GM23338 (cell line): ENCODE measurements around the gene OST4. TPM values are rescaled to one million over a fixed set of nuclear protein-coding genes. Genes with fewer than 3 reads are reported as not detected.
A peak's percentile ranks its signal among the peaks of the same experiment; 100 is the strongest.

Source experiments
- ATAC-seq: fragments of 200-7000 bp; cut with Tn5 transposase; 3 replicates; pipeline ENCODE4 v1.9.1; 2020
- DNase-seq: peaks from one replicate; pipeline ENCODE4 v3.0.0-alpha.2; 2015; ENCODE audit warnings: low spot score
- H2AFZ ChIP-seq: fragments of 200-600 bp; sonication (generic); 2 replicates; pipeline ENCODE4 v1.8.0; 2016; ENCODE audit warnings: antibody characterized with exemption, mild to moderate bottlenecking, moderate library complexity
- H3F3A ChIP-seq: fragments of 200-600 bp; sonication (generic); replicated peaks from 2 replicates; pipeline ENCODE4 v1.8.0; 2017; ENCODE audit warnings: antibody characterized with exemption, mixed run types, low read depth
- H3K27ac ChIP-seq: fragments of 200-600 bp; sonication (generic); 2 replicates; pipeline ENCODE4 v1.6.1; 2016; ENCODE audit warnings: low read depth
- H3K27me3 ChIP-seq: fragments of 200-600 bp; sonication (generic); 2 replicates; pipeline ENCODE4 v1.8.0; 2016; ENCODE audit warnings: mild to moderate bottlenecking, mixed run types, moderate library complexity; ENCODE audit not compliant: insufficient read depth
- H3K36me3 ChIP-seq: fragments of 200-600 bp; sonication (generic); 2 replicates; pipeline ENCODE4 v1.8.0; 2016; ENCODE audit warnings: mild to moderate bottlenecking; ENCODE audit not compliant: insufficient read depth
- H3K4me1 ChIP-seq: fragments of 200-600 bp; sonication (generic); 2 replicates; pipeline ENCODE4 v1.8.0; 2016; ENCODE audit warnings: mild to moderate bottlenecking, moderate library complexity; ENCODE audit not compliant: insufficient read depth
- H3K4me2 ChIP-seq: fragments of 200-600 bp; sonication (generic); 2 replicates; pipeline ENCODE4 v1.7.1; 2017; ENCODE audit warnings: mixed run types
- H3K4me3 ChIP-seq: fragments of 200-600 bp; sonication (generic); 2 replicates; pipeline ENCODE4 v1.6.1; 2016; ENCODE audit warnings: mixed run types
- H3K79me2 ChIP-seq: fragments of 200-600 bp; sonication (generic); replicated peaks from 2 replicates; pipeline ENCODE4 v1.8.0; 2017; ENCODE audit warnings: mild to moderate bottlenecking; ENCODE audit not compliant: insufficient read depth
- H3K9me2 ChIP-seq: fragments of 200-600 bp; sonication (generic); 2 replicates; pipeline ENCODE4 v1.8.0; 2017; ENCODE audit not compliant: insufficient read depth
- H4K20me1 ChIP-seq: fragments of 200-600 bp; sonication (generic); replicated peaks from 2 replicates; pipeline ENCODE4 v1.8.0; 2017; ENCODE audit warnings: mild to moderate bottlenecking; ENCODE audit not compliant: insufficient read depth
- H3K27ac Mint-ChIP-seq: 2 replicates; pipeline ENCODE4 v1.8.0; 2020; ENCODE audit warnings: inconsistent platforms, mild to moderate bottlenecking, moderate library complexity, mixed read lengths
- H3K27me3 Mint-ChIP-seq: 3 replicates; pipeline ENCODE4 v1.8.0; 2022; ENCODE audit warnings: low read depth, mild to moderate bottlenecking, moderate library complexity, mixed read lengths, inconsistent platforms; ENCODE audit not compliant: insufficient read depth, poor library complexity
- H3K36me3 Mint-ChIP-seq: 3 replicates; pipeline ENCODE4 v1.8.0; 2021; ENCODE audit warnings: low read depth, mild to moderate bottlenecking, inconsistent platforms, moderate library complexity, mixed read lengths
- H3K4me1 Mint-ChIP-seq: 3 replicates; pipeline ENCODE4 v1.8.0; 2020; ENCODE audit warnings: mild to moderate bottlenecking, inconsistent platforms, mixed read lengths
- H3K4me3 Mint-ChIP-seq: 3 replicates; pipeline ENCODE4 v1.8.0; 2021; ENCODE audit warnings: moderate library complexity, mild to moderate bottlenecking, inconsistent platforms, mixed read lengths
- H3K9me3 Mint-ChIP-seq: 3 replicates; pipeline ENCODE4 v1.8.0; 2020; ENCODE audit warnings: moderate library complexity, mild to moderate bottlenecking, inconsistent platforms, mixed read lengths
- EZH2 ChIP-seq: fragments of 200-600 bp; sonication (generic); IDR thresholded peaks from one replicate; pipeline ENCODE4 v1.8.0; 2017; ENCODE audit warnings: antibody characterized with exemption, mild to moderate bottlenecking, low read depth; ENCODE audit not compliant: unreplicated experiment
- EZH2phosphoT487 ChIP-seq: fragments of 200-600 bp; sonication (generic); IDR thresholded peaks from one replicate; pipeline ENCODE4 v1.8.1; 2018; ENCODE audit warnings: antibody characterized with exemption; ENCODE audit not compliant: unreplicated experiment
- JUNB ChIP-seq: IDR thresholded peaks from one replicate; pipeline ENCODE4 v1.6.1; 2016; ENCODE audit warnings: antibody characterized with exemption; ENCODE audit not compliant: unreplicated experiment
- NANOG ChIP-seq: IDR thresholded peaks from 2 replicates; pipeline ENCODE4 v1.6.1; 2016; ENCODE audit warnings: antibody characterized with exemption, borderline replicate concordance
- ZNF114 ChIP-seq: fragments of 250-450 bp; sonication (Bioruptor Pico); IDR thresholded peaks from 2 replicates; pipeline ENCODE4 v1.5.0; 2020; ENCODE audit warnings: mild to moderate bottlenecking, moderate library complexity
- ZNF331 ChIP-seq: fragments of 250-450 bp; sonication (Bioruptor Pico); IDR thresholded peaks from 2 replicates; pipeline ENCODE4 v1.5.0; 2020; ENCODE audit warnings: low read depth, mild to moderate bottlenecking, moderate library complexity
- polyA plus RNA-seq: library from polyadenylated mRNA; unstranded; fragments of >200 nt; fragmentation: Nextera tagmentation; extraction: Ambion mirVana; gene quantifications from 2 replicates; pipeline ENCODE4 v1.2.1, GENCODE V29; 2016
- total RNA-seq: library from RNA; depleted of rRNA; stranded (reverse); fragments of >200 nt; shearing (Covaris generic); gene quantifications from 2 replicates; pipeline ENCODE4 v1.2.3, GENCODE V29; 2014
- TF ChIP-seq, protein P1 (sequence below): IDR thresholded peaks from one replicate; pipeline ENCODE4 v1.6.1; 2018; ENCODE audit warnings: antibody characterized with exemption; ENCODE audit not compliant: unreplicated experiment
- TF ChIP-seq, protein P2 (sequence below), 2 experiments: fragments of 200-600 bp in 1 of 2; sonication (generic) in 1 of 2; conservative IDR thresholded peaks; 2 replicates each; pipeline versions ENCODE4 v1.5.1 to v1.6.1; 2016 to 2017; ENCODE audit warnings: antibody characterized with exemption in 2 of 2, low read depth in 2 of 2, mild to moderate bottlenecking in 2 of 2, moderate library complexity in 1 of 2

Gene OST4
- total and polyA plus RNA-seq, 2 experiments from 2014 or later, result 226 to 568 TPM

DNA sequence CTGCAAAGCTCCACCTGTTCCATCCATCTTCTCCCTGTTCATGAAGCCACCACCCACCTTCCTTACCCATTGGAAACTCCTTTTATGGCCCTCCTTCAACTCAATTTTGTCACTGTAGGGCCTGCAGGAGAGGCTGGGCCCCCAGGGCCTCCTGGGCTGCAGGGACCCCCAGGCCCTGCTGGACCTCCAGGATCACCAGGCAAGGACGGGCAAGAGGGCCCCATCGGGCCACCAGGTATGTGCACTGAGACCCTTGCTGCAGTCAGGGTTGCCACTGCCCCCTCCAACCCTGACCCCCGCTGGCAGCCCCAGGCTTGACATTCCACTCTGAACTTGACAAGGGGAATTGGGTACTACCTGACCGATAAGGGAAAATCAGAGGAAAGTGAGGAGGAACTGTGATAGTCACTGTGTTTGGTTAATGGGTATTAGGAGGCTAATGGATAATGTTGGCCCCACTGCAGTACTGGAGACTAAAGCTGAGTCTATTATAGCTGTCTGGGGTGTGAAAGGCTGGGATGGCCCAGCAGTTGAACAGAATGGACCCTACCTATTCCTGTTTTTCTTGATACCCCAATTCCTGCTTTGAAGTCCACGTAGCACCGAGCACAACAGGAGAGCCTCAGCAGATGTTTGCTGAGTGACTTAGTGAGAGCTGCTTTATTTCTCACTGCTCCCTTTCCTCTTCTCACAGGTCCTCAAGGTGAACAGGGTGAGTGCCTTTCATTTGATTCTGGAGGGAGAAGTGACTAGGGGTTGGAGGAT lies 13.0 kb upstream of the OST4 start:
- peaks cover 29% of the 10 kb centered on the region for H3K27me3 Mint-ChIP-seq
- Histone ChIP-seq H4K20me1 (no peaks in the 10 kb centered on the region), H3F3A (peaks cover 8% of the 10 kb centered on the region; the same call in 1 of the 2 replicates), H3K4me2 (no peak overlapping the region), H3K36me3 (no peaks in the 10 kb centered on the region), H2AFZ (no peak overlapping the region), H3K79me2 (no peaks in the 10 kb centered on the region), H3K4me3 (no peak overlapping the region), H3K27me3 (peaks cover 16% of the 10 kb centered on the region), H3K27ac (no peak overlapping the region), H3K4me1 (peaks cover 15% of the 10 kb centered on the region), H3K9me2 (no peaks in the 10 kb centered on the region)
- ATAC-seq, result no peak
- H3K4me3 Mint-ChIP-seq, result peak overlapping the region; percentile 21; the same call in 1 of the 3 replicates
- DNase-seq, result no peak
- H3K36me3 Mint-ChIP-seq, result no peaks in the 10 kb centered on the region
- no peak for TF ChIP-seq ZNF114
- no peak for TF ChIP-seq JUNB
- TF ChIP-seq, protein P1, sequence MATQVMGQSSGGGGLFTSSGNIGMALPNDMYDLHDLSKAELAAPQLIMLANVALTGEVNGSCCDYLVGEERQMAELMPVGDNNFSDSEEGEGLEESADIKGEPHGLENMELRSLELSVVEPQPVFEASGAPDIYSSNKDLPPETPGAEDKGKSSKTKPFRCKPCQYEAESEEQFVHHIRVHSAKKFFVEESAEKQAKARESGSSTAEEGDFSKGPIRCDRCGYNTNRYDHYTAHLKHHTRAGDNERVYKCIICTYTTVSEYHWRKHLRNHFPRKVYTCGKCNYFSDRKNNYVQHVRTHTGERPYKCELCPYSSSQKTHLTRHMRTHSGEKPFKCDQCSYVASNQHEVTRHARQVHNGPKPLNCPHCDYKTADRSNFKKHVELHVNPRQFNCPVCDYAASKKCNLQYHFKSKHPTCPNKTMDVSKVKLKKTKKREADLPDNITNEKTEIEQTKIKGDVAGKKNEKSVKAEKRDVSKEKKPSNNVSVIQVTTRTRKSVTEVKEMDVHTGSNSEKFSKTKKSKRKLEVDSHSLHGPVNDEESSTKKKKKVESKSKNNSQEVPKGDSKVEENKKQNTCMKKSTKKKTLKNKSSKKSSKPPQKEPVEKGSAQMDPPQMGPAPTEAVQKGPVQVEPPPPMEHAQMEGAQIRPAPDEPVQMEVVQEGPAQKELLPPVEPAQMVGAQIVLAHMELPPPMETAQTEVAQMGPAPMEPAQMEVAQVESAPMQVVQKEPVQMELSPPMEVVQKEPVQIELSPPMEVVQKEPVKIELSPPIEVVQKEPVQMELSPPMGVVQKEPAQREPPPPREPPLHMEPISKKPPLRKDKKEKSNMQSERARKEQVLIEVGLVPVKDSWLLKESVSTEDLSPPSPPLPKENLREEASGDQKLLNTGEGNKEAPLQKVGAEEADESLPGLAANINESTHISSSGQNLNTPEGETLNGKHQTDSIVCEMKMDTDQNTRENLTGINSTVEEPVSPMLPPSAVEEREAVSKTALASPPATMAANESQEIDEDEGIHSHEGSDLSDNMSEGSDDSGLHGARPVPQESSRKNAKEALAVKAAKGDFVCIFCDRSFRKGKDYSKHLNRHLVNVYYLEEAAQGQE, result no peak
- no peak for TF ChIP-seq ZNF331 (CRISPR knock-in tag)
- TF ChIP-seq, protein P2, sequence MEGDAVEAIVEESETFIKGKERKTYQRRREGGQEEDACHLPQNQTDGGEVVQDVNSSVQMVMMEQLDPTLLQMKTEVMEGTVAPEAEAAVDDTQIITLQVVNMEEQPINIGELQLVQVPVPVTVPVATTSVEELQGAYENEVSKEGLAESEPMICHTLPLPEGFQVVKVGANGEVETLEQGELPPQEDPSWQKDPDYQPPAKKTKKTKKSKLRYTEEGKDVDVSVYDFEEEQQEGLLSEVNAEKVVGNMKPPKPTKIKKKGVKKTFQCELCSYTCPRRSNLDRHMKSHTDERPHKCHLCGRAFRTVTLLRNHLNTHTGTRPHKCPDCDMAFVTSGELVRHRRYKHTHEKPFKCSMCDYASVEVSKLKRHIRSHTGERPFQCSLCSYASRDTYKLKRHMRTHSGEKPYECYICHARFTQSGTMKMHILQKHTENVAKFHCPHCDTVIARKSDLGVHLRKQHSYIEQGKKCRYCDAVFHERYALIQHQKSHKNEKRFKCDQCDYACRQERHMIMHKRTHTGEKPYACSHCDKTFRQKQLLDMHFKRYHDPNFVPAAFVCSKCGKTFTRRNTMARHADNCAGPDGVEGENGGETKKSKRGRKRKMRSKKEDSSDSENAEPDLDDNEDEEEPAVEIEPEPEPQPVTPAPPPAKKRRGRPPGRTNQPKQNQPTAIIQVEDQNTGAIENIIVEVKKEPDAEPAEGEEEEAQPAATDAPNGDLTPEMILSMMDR (conservative IDR thresholded peaks at IDR 0.05; ENCODE audit: low read depth in 2 of 2), result no peak
- TF ChIP-seq EZH2, result no peak
- TF ChIP-seq NANOG, result no peak
- no peak for TF ChIP-seq EZH2phosphoT487
- no peaks in the 10 kb centered on the region; the same call in 2 of the 3 replicates for H3K9me3 Mint-ChIP-seq
- peak overlapping the region; percentile 84 for H3K27ac Mint-ChIP-seq
- H3K4me1 Mint-ChIP-seq, result peaks cover 39% of the 10 kb centered on the region
